Activated CD4-positive, CD25-positive, alpha-beta regulatory T cell treated with anti-CD3 and anti-CD28 coated beads, Interleukin-2, amount 50 U/mL, for 72 hours (primary cell): ENCODE data around the gene EBLN1.
A peak's percentile ranks its signal among the peaks of the same experiment; 100 is the strongest.

Experiments used
- DNase-seq: peaks from one replicate; pipeline ENCODE4 v3.0.0; 2021

The EBLN1 gene

DNA sequence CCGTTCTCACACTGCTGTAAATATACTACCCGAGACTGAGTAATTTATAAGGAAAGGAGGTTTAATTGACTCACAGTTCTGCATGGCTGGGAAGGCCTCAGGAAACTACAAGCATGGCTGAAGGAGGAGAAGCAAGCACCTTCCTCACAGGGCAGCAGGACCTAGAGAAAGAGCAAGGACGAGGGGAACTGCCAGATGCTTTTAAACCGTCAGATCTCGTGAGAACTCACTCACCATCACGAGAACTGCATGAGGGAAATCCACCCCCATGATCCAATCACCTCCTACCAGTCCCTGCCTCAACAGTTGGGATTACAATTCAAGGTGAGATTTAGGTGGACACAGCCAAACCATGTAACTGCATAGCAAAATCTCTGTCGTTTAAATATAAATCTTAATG is at the start of gene EBLN1:
Gene EBLN1, minus strand, starts transcription at position 174 of the 400 bp plus-strand sequence. CDS start 8,032 bp downstream, outside the sequence.
- no peak for DNase-seq

DNA sequence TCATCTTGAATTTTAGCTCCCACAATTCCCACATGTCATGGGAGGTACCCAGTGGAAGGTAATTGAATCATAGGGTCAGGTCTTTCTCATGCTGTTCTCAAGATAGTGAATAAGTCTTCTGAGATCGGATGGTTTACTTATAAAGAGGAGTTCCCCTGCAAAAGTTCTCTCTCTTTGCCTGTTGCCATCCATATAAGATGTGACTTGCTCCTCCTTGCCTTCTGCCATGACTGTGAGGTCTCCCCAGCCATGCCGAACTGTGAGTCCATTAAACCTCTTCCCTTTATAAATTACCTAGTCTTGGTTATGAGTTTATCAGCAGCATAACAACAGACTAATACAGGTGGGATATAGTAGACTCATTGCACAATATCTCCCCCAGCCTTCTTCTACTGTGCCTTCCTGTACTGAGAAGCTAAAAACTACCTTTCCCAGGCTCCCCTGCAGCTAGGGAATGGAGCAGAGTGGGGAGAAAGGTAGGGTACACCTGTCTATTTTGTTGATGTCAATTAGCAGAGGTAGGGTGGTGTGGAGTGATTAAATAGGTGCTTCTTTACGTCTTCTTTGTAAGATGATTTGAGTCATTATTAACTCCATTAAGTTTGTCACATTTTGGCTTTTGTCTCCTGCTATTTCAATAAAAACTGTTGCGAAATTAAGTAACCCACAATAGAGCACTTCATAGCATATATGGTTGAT is 48.2 kb upstream of the EBLN1 start:
- DNase-seq = no peak

DNA sequence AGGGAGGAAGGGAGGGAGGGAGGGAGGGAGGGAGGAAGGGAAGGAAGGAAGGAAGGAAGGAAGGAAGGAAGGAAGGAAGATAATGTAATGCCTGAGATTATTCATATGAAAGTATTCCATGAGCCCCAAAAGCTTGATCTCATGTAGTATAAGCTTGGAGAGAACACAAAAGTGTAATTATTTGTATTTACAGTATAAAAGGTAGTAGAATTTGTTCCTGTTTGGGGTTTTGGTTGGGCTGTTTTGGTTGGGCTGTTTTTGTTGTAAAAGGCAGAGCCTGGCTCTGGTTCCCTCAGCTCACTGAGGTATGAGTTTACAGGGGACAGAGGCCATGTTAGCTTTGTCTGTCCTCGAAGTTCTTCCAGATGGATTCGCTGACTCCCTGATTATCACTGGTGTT is 45.3 kb upstream of the EBLN1 start:
- DNase-seq = no peak

DNA sequence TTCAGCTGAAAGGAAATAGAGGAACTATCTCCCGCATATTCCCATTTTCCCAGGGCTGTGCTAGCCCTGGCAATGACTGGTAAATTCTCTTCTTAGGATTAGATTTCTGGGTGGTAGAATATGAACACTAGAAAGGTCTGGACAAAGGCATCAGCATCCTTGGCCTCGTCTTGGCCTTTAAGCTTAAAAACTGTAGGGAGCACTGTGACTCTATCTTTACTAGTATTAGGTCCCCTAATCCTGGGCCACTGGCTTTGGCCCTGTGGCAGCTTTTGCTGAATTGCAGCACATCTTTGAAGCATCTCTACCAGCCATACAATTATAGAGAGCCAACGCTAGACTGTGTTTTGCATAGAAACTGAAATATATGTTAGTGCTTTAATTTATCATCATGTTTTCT is 41.5 kb upstream of the EBLN1 start:
- no peak for DNase-seq

DNA sequence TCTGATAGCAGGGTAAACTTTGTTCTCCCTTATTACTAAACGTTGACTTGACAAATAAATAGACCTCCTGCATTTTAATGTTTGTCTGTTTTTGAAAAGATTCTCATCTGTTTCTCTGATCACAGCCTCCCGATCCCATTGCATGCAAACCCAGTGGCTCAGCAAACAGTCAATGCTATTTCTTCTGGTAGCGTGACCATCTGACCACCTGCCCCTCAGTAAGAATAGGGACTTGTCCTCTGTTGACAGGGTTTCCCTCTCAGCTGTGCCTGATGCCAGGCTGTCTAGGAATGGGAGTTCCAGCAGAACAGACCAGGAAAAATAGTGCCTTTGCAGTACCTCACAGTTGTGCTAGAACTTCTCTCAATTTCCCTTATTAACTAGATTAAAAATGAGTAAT is 40.7 kb upstream of the EBLN1 start:
- no peak for DNase-seq

DNA sequence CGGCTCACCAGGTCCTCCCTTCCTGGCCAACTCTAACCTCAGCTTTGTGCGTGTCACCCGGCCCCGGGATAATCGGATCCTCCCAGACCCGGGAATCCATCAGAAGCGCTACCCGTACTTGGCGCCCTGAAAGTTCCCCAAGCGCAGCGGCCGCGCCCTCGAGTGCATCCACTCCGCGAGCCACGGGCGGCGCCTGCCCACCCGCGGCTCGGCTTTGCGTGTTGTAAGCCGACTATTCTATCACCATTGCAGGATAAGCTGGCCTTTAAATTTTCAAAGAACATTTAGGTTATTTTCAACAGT is 35.7 kb upstream of the EBLN1 start:
- DNase-seq = peak; percentile 53

DNA sequence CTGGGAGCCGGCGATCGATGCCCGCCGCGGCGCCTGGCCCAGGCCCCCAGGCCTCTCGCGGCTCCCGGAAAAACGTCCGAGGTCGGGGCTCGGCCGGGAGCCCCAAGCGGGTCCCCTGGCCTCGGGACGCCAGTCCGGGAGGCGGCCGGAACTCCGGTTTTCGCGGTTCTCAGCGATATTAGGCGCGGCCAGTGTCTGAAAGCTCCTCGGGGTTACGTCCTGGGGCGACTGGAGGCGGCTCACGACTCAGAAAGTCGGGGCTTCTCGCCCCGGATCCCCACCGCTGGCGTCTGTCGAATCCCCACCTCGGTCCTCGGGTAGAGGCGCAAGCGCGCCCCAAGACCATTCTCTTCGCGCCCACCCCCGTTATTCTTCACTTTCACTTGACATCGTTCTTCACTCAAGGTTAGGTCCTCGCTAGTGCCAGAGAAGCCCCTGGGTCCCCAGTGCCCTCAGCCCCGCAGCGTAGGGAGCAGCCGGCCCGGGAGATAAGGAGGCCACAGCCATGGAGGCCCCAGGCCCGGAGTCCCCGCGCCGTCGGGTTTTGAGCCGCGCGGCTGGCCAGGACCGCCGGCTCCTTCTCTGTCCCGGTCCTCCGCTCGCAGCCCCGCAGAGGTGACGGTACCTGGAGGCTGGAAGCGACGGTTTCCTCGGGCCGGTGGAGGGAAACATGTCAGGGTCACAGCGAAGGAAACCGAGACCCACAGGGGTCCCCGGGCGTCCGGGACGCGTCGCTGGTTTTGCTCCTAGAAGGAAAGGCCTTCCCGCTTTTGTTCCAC is 35.2 kb upstream of the EBLN1 start:
- peak; percentile 71 for DNase-seq

DNA sequence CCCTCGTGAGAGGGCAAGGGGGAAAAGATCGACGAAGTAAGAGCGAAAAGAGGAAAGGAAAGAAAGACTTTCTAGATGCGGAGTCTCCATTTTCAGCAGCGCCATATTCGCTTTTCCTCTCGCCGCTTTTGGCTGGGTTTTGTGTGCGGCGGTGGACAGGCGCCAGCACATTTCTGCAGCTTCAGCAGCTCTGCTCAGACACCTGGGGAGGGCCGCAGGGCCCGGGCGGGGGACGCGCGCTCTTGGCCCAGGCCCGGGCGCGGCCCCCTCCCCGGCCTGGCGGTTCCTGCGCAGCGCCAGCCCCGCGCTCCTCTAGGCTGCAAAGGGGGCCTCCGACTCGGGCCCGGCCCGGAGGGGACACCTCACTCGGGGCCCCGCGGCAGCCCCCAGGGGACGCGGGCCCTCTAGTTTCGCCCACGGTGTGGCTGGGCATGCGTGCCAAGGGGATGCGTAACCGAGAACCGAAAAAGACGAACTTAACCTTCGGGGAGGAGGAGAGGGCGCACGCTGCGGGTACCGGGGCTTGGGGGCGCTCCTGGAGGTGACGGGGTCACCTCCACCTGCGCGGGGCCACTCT is 34.5 kb upstream of the EBLN1 start:
- peak; percentile 74 for DNase-seq

DNA sequence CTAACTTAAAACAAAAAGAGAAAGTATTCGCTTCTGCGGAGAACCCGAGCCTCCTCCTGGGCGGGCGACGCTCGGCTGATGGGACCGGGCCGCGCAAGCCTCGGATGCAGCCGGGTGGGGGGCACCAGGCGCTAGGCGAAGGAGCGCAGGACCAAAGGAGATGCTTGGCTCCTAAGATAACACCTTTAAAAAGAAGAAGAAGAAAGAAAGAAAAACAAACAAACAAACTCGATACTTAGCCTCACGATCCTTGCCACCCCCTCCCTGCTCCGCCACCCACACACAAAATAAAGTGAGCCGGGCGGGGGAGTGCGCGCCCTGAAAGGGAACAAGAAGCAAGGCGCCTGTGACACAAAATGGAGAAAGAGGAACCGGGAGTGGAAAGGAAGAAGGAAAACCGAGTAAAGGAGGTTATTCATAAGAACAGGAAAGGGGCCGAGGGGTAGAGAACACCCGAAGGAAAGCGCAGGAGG is 34.0 kb upstream of the EBLN1 start:
- DNase-seq = peak; percentile 63

DNA sequence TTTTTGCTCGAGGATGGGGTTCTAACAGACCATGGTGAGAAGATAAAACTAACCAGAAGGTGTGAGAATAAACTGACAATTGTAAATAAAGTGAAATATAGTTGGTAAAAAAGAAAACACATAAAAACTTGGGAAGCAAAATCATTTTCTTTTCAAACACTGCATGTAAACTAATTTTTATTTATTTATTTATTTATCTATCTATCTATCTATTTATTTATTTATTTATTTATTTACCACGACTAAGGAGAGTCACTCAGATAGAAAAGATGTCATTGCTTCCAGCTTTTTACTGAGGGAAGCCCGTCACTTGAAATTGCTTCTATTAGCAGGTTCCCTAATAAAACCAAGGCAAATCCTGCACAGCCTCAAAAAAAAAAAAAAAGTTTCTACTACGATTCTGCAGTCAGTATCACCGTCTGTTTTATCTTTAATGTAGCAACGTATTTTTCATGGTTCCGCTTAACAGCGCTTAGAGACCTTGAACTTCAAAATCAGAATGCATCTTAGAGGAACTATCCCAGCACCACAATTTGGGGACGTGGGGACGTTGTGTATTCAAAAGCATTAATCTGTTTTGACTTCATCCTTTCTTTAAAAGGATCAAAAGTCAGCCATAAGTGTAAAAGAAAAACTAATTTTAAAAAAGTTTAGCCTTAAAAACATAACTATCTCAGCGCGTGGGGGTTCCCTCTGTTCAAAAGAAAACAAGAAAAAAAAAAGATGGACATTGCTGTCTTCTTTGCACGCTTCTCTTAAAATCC is 33.3 kb upstream of the EBLN1 start:
- DNase-seq = no peak

DNA sequence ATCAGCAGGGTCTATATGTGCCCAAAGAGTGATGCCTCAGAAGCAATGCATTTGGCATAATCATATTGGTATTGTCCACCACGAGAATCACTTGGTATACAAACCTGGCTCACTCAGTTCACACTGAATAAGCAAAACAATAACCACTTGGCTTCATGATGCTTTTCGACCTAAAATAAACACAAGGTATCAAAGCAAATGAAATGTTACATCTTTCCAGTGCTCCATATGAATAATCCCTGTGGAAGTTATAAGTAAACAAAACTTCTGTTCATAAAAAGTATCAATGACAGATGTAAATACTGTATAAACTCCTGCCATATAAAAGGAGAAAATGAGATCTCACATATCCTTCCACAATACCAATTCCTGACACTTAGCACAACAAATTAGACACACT is 29.8 kb upstream of the EBLN1 start:
- no peak for DNase-seq

DNA sequence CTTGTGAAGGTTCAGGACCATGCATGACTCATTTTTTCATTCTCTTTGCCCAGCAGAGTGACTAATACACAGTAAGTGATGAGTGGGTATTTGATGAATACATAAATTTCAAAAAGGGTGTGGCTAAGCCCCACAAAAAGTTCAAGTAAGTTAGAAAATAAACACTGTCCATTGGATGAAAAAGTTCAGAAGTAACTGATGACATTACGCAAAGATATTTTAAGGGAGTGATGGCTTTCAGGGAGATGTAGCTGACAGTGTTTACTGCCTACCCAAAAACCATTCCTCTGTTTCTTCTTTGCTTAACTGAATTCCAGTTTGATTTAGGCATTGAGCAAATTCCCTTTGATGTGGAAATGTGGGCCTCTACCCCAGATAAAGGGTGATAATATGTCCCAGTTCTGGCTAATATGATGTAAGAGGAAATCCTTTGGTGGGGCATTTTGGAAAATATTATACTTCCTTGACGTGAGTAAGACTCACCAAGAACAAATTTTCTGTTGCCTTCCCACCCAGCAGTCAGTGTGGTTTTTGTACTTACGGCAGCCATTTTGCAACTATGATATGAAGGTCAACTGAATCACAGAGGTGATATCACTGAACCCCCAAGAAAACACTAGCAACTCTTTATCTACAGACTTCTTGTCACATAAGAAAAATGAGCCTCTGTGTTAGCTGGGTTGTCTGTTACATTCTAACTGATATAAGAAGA is 29.0 kb upstream of the EBLN1 start:
- DNase-seq = no peak

DNA sequence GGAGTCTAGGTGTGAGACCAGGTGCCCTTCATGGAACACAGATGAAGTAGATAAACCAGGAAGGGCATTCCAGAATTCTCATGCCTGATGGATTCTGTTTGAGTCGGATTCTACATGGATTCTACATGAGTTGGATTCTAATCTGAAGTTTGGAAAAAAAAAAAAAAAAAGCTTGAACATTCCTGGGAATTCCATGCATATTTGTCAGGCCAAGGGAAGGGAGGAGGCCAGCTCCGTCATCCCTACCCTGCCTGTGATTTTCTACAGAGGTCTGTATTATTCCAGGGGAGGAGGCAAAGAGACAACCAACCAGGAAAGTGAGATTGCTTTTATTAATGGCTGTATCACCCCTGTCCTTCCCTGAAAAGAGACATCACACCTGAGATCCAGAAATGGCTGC is 27.8 kb upstream of the EBLN1 start:
- DNase-seq = no peak

DNA sequence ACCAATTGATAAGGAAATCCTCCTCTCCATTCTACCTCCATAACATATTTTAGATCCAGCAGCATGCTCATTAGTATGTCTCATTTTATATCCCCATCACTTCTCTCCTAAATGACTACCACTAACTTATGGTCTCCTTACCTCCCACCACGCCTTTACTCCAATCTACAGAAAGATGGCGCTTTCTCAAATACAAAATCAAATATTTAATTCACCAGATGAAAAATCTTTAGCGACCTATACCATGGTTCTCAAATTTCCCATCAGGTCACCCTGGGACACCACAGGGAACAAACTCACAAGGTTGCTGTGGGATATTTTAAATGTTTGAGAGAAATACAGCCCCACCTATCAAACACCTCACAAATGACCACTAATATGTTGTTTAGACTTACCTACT is 27.0 kb upstream of the EBLN1 start:
- DNase-seq = no peak

DNA sequence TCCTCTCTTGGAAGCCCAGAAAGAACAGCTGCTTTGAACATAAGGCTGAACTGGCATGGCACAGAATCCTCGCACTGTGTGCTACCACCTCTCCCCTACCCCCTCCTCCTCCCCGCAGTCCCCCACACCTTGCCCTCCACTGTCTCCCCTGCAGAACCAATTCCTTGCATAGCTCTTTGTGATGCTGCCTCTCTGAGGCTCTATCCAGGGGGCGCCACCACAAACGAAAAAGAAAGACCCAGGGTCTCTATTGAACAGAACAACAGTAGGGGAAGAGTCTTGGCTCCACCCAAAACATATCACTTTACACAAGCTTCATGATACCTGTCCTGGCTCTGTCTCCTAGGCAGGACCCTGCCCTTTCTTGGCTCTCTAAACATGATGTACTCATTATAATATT is 26.2 kb upstream of the EBLN1 start:
- DNase-seq = no peak

DNA sequence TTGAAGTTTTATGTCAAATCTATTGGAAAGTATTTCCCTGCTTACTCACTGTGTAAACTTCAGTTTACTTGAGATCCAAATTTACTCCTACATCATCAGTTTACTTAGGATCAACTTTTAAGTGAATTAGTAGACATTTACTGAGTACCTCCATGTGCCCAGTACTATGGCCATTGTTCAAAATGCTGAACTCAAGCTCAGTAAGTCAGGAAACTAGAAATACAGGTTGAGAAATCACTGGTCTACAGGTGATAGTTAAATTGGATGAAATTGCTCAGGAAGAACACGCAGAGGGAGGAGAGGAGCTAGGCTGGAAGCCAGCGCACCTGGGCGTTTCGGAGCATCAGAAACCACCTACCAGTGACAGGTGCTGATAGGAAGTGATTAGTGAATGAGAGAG is 25.5 kb upstream of the EBLN1 start:
- DNase-seq = no peak

DNA sequence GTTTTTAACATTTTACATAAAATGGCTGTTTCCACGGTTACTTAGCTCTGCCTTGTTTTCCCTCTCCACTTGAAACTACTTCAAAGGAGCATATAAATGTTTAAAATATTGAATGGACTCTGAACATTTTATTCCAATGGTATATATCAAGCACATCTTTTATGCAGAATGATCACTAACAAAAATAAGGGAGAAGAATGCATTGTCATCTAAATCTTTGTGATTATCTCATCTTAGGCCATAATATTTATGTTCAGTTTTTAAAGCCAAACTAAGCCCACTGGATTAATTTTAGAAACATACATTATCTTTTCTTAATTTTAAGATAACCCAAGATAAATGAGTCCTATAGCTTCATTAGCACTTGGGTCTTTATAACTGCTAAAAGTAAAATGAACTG is 13.4 kb upstream of the EBLN1 start:
- DNase-seq = no peak

DNA sequence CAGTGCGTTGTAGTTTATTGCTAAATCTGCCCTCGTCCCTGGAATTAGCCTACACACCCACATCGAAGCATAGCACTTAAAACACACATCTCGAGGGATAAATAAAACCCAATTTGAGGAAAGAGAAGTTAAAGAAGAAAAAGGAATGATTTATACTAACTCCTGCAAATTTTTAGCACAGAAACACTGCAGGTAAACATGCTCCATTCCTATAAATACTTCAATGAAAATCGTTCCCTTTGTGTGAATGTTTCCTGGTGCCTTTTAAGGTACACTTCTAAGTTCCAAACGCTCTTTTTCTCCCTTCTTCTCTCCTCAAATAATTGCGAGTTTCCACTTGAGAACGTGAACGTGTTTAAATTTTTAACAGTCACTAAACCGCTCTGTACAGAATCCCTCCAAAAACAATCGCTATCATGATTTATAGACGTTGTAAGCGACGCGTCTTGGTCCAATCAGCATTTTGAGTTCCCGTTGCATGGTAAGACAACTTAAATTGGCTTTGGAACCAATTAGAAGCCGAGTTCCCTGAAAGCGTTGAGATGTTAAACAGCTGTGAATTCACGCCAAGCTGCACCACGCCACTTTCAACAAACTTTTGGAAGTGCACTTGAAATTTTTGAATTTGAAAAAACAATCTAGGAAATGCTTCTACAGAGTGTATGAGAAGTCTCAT is 12.5 kb upstream of the EBLN1 start:
- no peak for DNase-seq

DNA sequence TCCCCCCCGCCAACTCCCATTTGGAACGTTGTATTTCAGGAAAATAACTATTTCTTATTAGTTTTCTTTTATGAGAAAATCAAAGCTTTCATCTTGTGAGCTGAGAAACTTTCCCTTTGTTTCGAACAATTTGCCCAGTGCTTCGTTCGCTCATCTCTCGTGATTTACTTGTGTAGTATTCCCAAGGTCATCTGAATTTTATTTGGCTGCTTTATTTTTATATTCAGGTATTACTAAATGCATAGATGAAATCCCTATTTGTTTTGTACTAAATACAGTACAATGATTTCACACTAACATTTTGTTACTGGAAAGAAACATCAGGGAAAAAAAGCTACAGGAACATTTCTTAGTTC is 12.0 kb upstream of the EBLN1 start:
- DNase-seq = no peak

DNA sequence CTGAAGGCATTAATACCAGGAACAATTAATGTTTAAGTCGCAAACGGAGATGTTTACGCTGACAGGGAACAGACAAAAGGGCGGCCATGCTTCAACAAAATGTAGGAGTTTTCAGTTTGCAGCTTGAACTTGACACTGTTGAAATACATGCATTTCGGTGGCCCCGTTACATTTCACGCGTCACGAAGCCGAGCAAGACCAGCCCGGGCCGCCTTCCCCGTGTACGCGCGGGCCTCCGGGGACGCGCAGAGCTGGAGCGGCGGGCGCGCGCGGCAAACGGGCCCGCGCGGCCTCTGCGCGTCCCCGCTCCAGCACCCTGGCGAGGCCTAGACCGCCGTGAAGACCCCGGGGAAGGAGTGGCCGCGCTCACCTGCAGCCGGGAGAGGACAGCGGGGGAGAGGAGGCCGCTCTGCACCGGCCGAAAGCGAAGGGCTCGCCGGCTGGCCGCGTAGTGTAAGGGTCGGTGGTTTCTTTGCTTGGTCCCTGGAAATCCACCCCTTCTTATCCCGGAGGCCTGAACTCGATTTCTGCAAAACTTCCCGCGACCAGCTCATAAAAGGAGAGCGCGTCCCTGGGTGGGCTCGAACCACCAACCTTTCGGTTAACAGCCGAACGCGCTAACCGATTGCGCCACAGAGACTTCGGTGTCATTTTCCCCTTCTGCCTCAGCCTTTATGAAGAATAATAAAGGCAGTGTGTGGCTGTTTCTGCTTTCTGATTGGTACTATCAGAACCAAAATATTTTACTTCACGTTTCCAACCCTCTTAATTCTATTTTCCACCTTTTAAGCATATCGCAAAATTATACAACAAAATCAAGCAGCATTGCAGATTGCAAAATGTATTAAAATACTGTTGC is 11.4 kb upstream of the EBLN1 start:
- peak; percentile 85 for DNase-seq

DNA sequence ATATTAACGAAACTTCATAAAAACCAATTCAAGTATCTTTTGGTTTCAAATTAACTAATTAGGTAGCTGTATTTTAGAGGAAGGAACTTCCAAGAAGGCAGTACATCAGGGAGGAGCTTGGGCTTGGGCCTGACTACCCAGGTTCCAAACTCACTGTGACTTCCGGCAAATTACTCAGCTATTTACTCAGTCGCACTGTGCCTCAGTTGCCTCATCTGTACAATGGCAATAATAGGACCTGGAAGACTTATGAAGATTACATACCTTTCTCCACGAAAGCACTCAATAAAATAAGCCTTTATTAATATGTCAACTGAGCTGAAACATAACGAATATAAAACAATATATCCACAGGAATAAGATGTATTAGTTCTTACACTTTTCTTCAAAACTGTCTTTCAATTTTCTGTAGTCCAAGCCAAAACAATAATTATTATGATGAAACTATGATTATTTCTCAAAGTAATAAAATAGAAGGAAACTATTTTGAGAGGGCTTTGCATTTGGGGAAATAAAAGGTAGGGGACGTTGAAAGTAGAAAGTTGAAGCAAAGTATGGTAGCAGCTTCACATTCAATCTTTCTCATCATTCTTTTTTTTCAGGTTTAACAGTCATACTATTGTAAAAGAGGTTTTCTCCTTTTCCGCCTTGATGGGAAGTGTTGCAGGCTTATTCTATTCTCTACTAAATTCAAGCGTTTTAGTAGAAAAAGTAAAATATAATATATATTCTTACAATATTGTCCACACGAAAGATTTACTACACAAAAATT is 10.5 kb upstream of the EBLN1 start:
- no peak for DNase-seq
